HEK293 (cell line): ENCODE data around the gene KCNIP4.

Experiments used
- CTCF ChIA-PET: fragments of 350-600 bp; formaldehyde crosslinking; extraction: SDS; loops from one replicate; lab custom pipeline; 2021; ENCODE audit warnings: antibody characterized with exemption; lab: Yijun Ruan, JAX
- POLR2A ChIA-PET: fragments of 300-600 bp; formaldehyde crosslinking; extraction: SDS; loops from one replicate; lab custom pipeline; 2020; ENCODE audit warnings: antibody characterized with exemption, inconsistent platforms; lab: Yijun Ruan, JAX
- H3K27ac ChIP-seq: fragments of 200-500 bp; sonication (Bioruptor generic); 2 replicates; pipeline ENCODE4 v1.5.1; 2014; ENCODE audit warnings: low read depth, low read length, control low read depth, inconsistent platforms; ENCODE audit errors: extremely low read depth
- H3K36me3 ChIP-seq, 2 experiments: fragments of 200-500 bp in 1 of 2; sonication (Bioruptor generic) in 1 of 2; 1 replicate in 1 of 2; 2 replicates in 1 of 2; pipeline ENCODE4 v1.5.1; 2014 to 2017; ENCODE audit warnings: inconsistent platforms in 2 of 2, low read length in 2 of 2; ENCODE audit not compliant: control insufficient read depth in 2 of 2, insufficient read depth in 1 of 2
- H3K4me1 ChIP-seq: fragments of 200-500 bp; sonication (Bioruptor generic); 2 replicates; pipeline ENCODE4 v1.5.1; 2014; ENCODE audit warnings: mild to moderate bottlenecking, low read length, inconsistent platforms; ENCODE audit not compliant: control insufficient read depth, insufficient read depth
- H3K4me3 ChIP-seq: 2 replicates; pipeline ENCODE4 v1.5.1; 2011; ENCODE audit warnings: low read depth, mild to moderate bottlenecking, control low read depth, low read length, moderate library complexity
- H3K9me3 ChIP-seq: fragments of 200-500 bp; sonication (Bioruptor generic); 2 replicates; pipeline ENCODE4 v1.5.1; 2014; ENCODE audit warnings: low read depth, low read length, inconsistent platforms; ENCODE audit not compliant: control insufficient read depth, insufficient read depth
- EGR2 ChIP-seq: fragments of 450-650 bp; formaldehyde crosslinking; IDR thresholded peaks from 2 replicates; pipeline ENCODE4 v1.5.1; 2016; ENCODE audit warnings: low read depth, missing biosample characterization, missing genetic modification characterization
- OSR2 ChIP-seq: fragments of 450-650 bp; formaldehyde crosslinking; IDR thresholded peaks from 2 replicates; pipeline ENCODE4 v1.5.1; 2016; ENCODE audit warnings: missing biosample characterization, missing genetic modification characterization
- SCRT1 ChIP-seq: fragments of 450-650 bp; formaldehyde crosslinking; IDR thresholded peaks from 2 replicates; pipeline ENCODE4 v1.5.1; 2016; ENCODE audit warnings: missing biosample characterization, missing genetic modification characterization, borderline replicate concordance
- YY2 ChIP-seq: fragments of 450-650 bp; formaldehyde crosslinking; IDR thresholded peaks from 2 replicates; pipeline ENCODE4 v1.5.1; 2016; ENCODE audit warnings: missing biosample characterization, missing genetic modification characterization
- ZBTB48 ChIP-seq: fragments of 450-650 bp; formaldehyde crosslinking; IDR thresholded peaks from 2 replicates; pipeline ENCODE4 v1.5.1; 2016; ENCODE audit warnings: missing biosample characterization, missing genetic modification characterization
- ZNF10 ChIP-seq: fragments of 450-650 bp; formaldehyde crosslinking; IDR thresholded peaks from 2 replicates; pipeline ENCODE4 v1.5.1; 2017; ENCODE audit warnings: missing biosample characterization, missing genetic modification characterization
- ZNF133 ChIP-seq: fragments of 450-650 bp; formaldehyde crosslinking; IDR thresholded peaks from 2 replicates; pipeline ENCODE4 v1.5.1; 2016; ENCODE audit warnings: missing biosample characterization, missing genetic modification characterization
- ZNF169 ChIP-seq: fragments of 450-650 bp; formaldehyde crosslinking; IDR thresholded peaks from 2 replicates; pipeline ENCODE4 v1.5.1; 2016; ENCODE audit warnings: missing biosample characterization, missing genetic modification characterization
- ZNF19 ChIP-seq: fragments of 450-650 bp; formaldehyde crosslinking; IDR thresholded peaks from 2 replicates; pipeline ENCODE4; 2016; ENCODE audit warnings: missing biosample characterization, missing genetic modification characterization, low read depth
- ZNF2 ChIP-seq: fragments of 450-650 bp; formaldehyde crosslinking; IDR thresholded peaks from 2 replicates; pipeline ENCODE4 v1.5.1; 2016; ENCODE audit warnings: missing biosample characterization, missing genetic modification characterization
- ZNF24 ChIP-seq: fragments of 450-650 bp; formaldehyde crosslinking; IDR thresholded peaks from 2 replicates; pipeline ENCODE4 v1.5.1; 2016; ENCODE audit warnings: missing biosample characterization, missing genetic modification characterization
- ZNF311 ChIP-seq: fragments of 450-650 bp; formaldehyde crosslinking; IDR thresholded peaks from 2 replicates; pipeline ENCODE4 v1.5.1; 2017; ENCODE audit warnings: missing biosample characterization, missing genetic modification characterization, borderline replicate concordance
- ZNF350 ChIP-seq: fragments of 450-650 bp; formaldehyde crosslinking; IDR thresholded peaks from 2 replicates; pipeline ENCODE4 v1.5.0; 2017; ENCODE audit warnings: missing biosample characterization, mild to moderate bottlenecking, missing genetic modification characterization
- ZNF354C ChIP-seq: fragments of 450-650 bp; formaldehyde crosslinking; IDR thresholded peaks from 2 replicates; pipeline ENCODE4 v1.5.1; 2016; ENCODE audit warnings: missing biosample characterization, missing genetic modification characterization, low read depth, borderline replicate concordance
- ZNF416 ChIP-seq: fragments of 450-650 bp; formaldehyde crosslinking; IDR thresholded peaks from 2 replicates; pipeline ENCODE4 v1.5.1; 2016; ENCODE audit warnings: missing biosample characterization, missing genetic modification characterization
- ZNF426 ChIP-seq: fragments of 450-650 bp; formaldehyde crosslinking; IDR thresholded peaks from 2 replicates; pipeline ENCODE4 v1.5.1; 2017; ENCODE audit warnings: missing biosample characterization, missing genetic modification characterization, mild to moderate bottlenecking, inconsistent platforms, moderate library complexity
- ZNF473 ChIP-seq: fragments of 450-650 bp; formaldehyde crosslinking; IDR thresholded peaks from 2 replicates; pipeline ENCODE4 v1.5.1; 2017; ENCODE audit warnings: missing biosample characterization, missing genetic modification characterization
- ZNF558 ChIP-seq: fragments of 450-650 bp; formaldehyde crosslinking; IDR thresholded peaks from 2 replicates; pipeline ENCODE4 v1.5.1; 2016; ENCODE audit warnings: missing biosample characterization, missing genetic modification characterization
- ZNF610 ChIP-seq: fragments of 450-650 bp; formaldehyde crosslinking; IDR thresholded peaks from 2 replicates; pipeline ENCODE4 v1.5.1; 2016; ENCODE audit warnings: missing biosample characterization, missing genetic modification characterization, borderline replicate concordance
- ZNF791 ChIP-seq: fragments of 450-650 bp; formaldehyde crosslinking; IDR thresholded peaks from 2 replicates; pipeline ENCODE4 v1.5.1; 2016; ENCODE audit warnings: missing biosample characterization, missing genetic modification characterization
- TF ChIP-seq, protein P1 (sequence below): fragments of 450-650 bp; formaldehyde crosslinking; IDR thresholded peaks from 2 replicates; pipeline ENCODE4 v1.5.1; 2016; ENCODE audit warnings: missing biosample characterization, missing genetic modification characterization
- TF ChIP-seq, protein P2 (sequence below): fragments of 450-650 bp; formaldehyde crosslinking; IDR thresholded peaks from 2 replicates; pipeline ENCODE4 v1.5.0; 2017; ENCODE audit warnings: missing biosample characterization, missing genetic modification characterization, borderline replicate concordance
- TF ChIP-seq, protein P3 (sequence below): fragments of 450-650 bp; formaldehyde crosslinking; IDR thresholded peaks from 2 replicates; pipeline ENCODE4 v1.5.1; 2016; ENCODE audit warnings: missing biosample characterization, missing genetic modification characterization
- TF ChIP-seq, protein P4 (sequence below): fragments of 450-650 bp; formaldehyde crosslinking; IDR thresholded peaks from 2 replicates; pipeline ENCODE4 v1.5.1; 2016; ENCODE audit warnings: missing biosample characterization, missing genetic modification characterization
- TF ChIP-seq, protein P5 (sequence below): fragments of 450-650 bp; formaldehyde crosslinking; IDR thresholded peaks from 2 replicates; pipeline ENCODE4 v1.5.1; 2016; ENCODE audit warnings: missing biosample characterization, missing genetic modification characterization
- TF ChIP-seq, protein P6 (sequence below): fragments of 450-650 bp; formaldehyde crosslinking; IDR thresholded peaks from 2 replicates; pipeline ENCODE4 v1.5.1; 2016; ENCODE audit warnings: missing biosample characterization, missing genetic modification characterization

Gene KCNIP4

DNA sequence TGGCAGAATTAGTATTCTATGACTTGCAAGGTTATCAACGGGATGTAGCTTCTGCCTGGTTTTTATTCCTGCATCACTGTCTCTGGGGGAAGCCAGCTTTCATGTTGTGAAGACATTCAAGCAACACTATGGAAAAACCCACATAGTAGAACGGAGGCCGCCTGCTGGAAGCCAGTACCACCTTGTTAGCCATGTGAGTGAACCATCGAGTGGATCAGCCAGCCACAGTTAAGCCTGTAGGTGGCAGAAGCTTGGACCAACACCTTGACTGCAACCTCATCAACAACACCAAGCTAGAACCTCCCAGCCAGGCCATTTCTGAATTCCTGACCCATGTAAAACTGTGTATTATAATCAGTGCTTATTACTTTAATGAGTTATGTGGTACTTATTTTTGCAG, 538.2 kb downstream of the KCNIP4 start:
- Histone ChIP-seq H3K4me3 (no peak overlapping the region), H3K4me1 (no peaks in the 10 kb centered on the region), H3K27ac (no peak overlapping the region), H3K9me3 (no peaks in the 10 kb centered on the region), H3K36me3 (no peaks in the 10 kb centered on the region)
- ChIA-PET CTCF (no interaction called here), POLR2A (no interaction called here)
- TF ChIP-seq ZNF19 (tag by site-specific recombination) = no peak
- TF ChIP-seq OSR2 (tag by site-specific recombination) = no peak
- TF ChIP-seq, protein P1, sequence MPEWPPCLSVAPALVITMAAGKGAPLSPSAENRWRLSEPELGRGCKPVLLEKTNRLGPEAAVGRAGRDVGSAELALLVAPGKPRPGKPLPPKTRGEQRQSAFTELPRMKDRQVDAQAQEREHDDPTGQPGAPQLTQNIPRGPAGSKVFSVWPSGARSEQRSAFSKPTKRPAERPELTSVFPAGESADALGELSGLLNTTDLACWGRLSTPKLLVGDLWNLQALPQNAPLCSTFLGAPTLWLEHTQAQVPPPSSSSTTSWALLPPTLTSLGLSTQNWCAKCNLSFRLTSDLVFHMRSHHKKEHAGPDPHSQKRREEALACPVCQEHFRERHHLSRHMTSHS (tag by site-specific recombination) = no peak
- no peak for TF ChIP-seq YY2
- no peak for TF ChIP-seq ZNF10 (tag by site-specific recombination)
- no peak for TF ChIP-seq ZNF2 (tag by site-specific recombination)
- no peak for TF ChIP-seq ZNF350 (tag by site-specific recombination)
- no peak for TF ChIP-seq ZNF169 (tag by site-specific recombination)
- TF ChIP-seq ZNF133 (tag by site-specific recombination) = no peak
- no peak for TF ChIP-seq ZNF24 (tag by site-specific recombination)
- no peak for TF ChIP-seq ZNF610 (tag by site-specific recombination)
- TF ChIP-seq SCRT1 (tag by site-specific recombination) = no peak
- TF ChIP-seq, protein P2, sequence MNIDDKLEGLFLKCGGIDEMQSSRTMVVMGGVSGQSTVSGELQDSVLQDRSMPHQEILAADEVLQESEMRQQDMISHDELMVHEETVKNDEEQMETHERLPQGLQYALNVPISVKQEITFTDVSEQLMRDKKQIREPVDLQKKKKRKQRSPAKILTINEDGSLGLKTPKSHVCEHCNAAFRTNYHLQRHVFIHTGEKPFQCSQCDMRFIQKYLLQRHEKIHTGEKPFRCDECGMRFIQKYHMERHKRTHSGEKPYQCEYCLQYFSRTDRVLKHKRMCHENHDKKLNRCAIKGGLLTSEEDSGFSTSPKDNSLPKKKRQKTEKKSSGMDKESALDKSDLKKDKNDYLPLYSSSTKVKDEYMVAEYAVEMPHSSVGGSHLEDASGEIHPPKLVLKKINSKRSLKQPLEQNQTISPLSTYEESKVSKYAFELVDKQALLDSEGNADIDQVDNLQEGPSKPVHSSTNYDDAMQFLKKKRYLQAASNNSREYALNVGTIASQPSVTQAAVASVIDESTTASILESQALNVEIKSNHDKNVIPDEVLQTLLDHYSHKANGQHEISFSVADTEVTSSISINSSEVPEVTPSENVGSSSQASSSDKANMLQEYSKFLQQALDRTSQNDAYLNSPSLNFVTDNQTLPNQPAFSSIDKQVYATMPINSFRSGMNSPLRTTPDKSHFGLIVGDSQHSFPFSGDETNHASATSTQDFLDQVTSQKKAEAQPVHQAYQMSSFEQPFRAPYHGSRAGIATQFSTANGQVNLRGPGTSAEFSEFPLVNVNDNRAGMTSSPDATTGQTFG (tag by site-specific recombination) = no peak
- TF ChIP-seq, protein P3, sequence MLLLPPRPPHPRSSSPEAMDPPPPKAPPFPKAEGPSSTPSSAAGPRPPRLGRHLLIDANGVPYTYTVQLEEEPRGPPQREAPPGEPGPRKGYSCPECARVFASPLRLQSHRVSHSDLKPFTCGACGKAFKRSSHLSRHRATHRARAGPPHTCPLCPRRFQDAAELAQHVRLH (tag by site-specific recombination) = no peak

DNA sequence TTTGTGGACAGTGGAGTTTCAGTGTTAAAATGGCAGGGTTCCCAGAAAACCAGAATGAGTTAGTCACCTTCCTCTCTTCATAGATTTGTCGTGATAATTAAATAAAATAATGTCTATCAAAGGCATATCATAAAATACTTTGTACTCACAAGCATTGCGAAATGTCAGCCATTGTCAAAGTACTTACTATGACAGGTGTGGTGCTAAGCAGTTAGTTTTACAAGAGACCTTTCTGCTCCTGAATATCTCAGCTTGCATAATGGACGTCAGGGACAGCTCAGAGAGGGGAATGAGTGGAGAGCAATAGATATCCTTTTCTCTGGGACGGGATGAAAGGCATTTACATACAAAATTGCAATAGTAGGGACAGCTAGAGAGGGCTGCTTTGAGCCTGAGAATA, 560.9 kb downstream of the KCNIP4 start:
- no peak overlapping the region for H3K27ac ChIP-seq
- no peaks in the 10 kb centered on the region for H3K4me1 ChIP-seq
- ChIA-PET POLR2A (no interaction called here), CTCF (interaction anchor here (0.6 kb wide), 1 partner anchor 82 kb away, joined by 4 read pairs; no protein-coding TSS in a partner anchor)
- H3K9me3 ChIP-seq = no peaks in the 10 kb centered on the region
- H3K4me3 ChIP-seq = no peak overlapping the region
- H3K36me3 ChIP-seq = no peaks in the 10 kb centered on the region
- TF ChIP-seq ZNF473 (tag by site-specific recombination) (no peak), ZNF354C (tag by site-specific recombination) (no peak), EGR2 (tag by site-specific recombination) (no peak), ZBTB48 (tag by site-specific recombination) (no peak), ZNF311 (tag by site-specific recombination) (no peak), ZNF558 (tag by site-specific recombination) (no peak), ZNF791 (tag by site-specific recombination) (no peak), ZNF416 (tag by site-specific recombination) (no peak), SCRT1 (tag by site-specific recombination) (no peak), ZNF426 (tag by site-specific recombination) (no peak)
- TF ChIP-seq, protein P4, sequence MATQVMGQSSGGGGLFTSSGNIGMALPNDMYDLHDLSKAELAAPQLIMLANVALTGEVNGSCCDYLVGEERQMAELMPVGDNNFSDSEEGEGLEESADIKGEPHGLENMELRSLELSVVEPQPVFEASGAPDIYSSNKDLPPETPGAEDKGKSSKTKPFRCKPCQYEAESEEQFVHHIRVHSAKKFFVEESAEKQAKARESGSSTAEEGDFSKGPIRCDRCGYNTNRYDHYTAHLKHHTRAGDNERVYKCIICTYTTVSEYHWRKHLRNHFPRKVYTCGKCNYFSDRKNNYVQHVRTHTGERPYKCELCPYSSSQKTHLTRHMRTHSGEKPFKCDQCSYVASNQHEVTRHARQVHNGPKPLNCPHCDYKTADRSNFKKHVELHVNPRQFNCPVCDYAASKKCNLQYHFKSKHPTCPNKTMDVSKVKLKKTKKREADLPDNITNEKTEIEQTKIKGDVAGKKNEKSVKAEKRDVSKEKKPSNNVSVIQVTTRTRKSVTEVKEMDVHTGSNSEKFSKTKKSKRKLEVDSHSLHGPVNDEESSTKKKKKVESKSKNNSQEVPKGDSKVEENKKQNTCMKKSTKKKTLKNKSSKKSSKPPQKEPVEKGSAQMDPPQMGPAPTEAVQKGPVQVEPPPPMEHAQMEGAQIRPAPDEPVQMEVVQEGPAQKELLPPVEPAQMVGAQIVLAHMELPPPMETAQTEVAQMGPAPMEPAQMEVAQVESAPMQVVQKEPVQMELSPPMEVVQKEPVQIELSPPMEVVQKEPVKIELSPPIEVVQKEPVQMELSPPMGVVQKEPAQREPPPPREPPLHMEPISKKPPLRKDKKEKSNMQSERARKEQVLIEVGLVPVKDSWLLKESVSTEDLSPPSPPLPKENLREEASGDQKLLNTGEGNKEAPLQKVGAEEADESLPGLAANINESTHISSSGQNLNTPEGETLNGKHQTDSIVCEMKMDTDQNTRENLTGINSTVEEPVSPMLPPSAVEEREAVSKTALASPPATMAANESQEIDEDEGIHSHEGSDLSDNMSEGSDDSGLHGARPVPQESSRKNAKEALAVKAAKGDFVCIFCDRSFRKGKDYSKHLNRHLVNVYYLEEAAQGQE = no peak
- TF ChIP-seq, protein P5, sequence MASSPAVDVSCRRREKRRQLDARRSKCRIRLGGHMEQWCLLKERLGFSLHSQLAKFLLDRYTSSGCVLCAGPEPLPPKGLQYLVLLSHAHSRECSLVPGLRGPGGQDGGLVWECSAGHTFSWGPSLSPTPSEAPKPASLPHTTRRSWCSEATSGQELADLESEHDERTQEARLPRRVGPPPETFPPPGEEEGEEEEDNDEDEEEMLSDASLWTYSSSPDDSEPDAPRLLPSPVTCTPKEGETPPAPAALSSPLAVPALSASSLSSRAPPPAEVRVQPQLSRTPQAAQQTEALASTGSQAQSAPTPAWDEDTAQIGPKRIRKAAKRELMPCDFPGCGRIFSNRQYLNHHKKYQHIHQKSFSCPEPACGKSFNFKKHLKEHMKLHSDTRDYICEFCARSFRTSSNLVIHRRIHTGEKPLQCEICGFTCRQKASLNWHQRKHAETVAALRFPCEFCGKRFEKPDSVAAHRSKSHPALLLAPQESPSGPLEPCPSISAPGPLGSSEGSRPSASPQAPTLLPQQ = no peak
- TF ChIP-seq, protein P6, sequence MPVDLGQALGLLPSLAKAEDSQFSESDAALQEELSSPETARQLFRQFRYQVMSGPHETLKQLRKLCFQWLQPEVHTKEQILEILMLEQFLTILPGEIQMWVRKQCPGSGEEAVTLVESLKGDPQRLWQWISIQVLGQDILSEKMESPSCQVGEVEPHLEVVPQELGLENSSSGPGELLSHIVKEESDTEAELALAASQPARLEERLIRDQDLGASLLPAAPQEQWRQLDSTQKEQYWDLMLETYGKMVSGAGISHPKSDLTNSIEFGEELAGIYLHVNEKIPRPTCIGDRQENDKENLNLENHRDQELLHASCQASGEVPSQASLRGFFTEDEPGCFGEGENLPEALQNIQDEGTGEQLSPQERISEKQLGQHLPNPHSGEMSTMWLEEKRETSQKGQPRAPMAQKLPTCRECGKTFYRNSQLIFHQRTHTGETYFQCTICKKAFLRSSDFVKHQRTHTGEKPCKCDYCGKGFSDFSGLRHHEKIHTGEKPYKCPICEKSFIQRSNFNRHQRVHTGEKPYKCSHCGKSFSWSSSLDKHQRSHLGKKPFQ = no peak
